ENCODE results near the gene ZNF662. TPM values are rescaled to one million over a fixed set of nuclear protein-coding genes. Genes with fewer than 3 reads are reported as not detected.

The ZNF662 gene
- polyA plus RNA-seq (ENCODE audit: low read depth in 6 of 6), result not detected

GRCh38 chr3:42906070-42906847 is at the start of gene ZNF662:
ZNF662 (plus strand) TSS chr3:42906142; CDS start chr3:42908115, 1,973 bp downstream.
- peak; percentile 30 to 33 for ATAC-seq (ENCODE audit: low read depth in 2 of 2)
- Mint-ChIP-seq H3K27ac (peak within 1 kb of the TSS in 1 of 6 donors; percentile 23), H3K4me1 (peaks cover 13 to 14% (median 14%) of the 10 kb centered on the region in 3 donors), H3K4me3 (peak within 1 kb of the TSS; percentile 61 to 90 (median 75)), H3K36me3 (peaks cover 9 to 23% of the 10 kb centered on the region in 2 donors), H3K9me3 (peaks cover 3 to 29% (median 13%) of the 10 kb centered on the region in 7 donors), H3K27me3 (peaks cover 47 to 56% (median 53%) of the 10 kb centered on the region in 3 donors)
- no peak for DNase-seq

GRCh38 chr3:42856544-42856943 is 49.4 kb upstream of the ZNF662 start:
- H3K9me3 Mint-ChIP-seq, result peaks cover 0 to 10% (median 5%) of the 10 kb centered on the region in 7 donors
- H3K36me3 Mint-ChIP-seq, result peaks cover 9 to 21% of the 10 kb centered on the region in 2 donors
- peaks cover 29 to 32% (median 31%) of the 10 kb centered on the region in 3 donors for H3K4me1 Mint-ChIP-seq
- peak overlapping the region in 3 of 6 donors; percentile 34 to 82 (median 52) for H3K27ac Mint-ChIP-seq
- peaks cover 0 to 10% (median 0%) of the 10 kb centered on the region in 3 donors for H3K27me3 Mint-ChIP-seq
- no peak for DNase-seq
- H3K4me3 Mint-ChIP-seq, result peak overlapping the region in 3 of 8 donors; percentile 45 to 64 (median 51)
- ATAC-seq (ENCODE audit: low read depth in 2 of 2), result peak; percentile 52 to 59

GRCh38 chr3:42864321-42864950 is 41.5 kb upstream of the ZNF662 start:
- Mint-ChIP-seq H3K9me3 (peaks cover 0 to 10% (median 5%) of the 10 kb centered on the region in 7 donors), H3K36me3 (peaks cover 5 to 7% of the 10 kb centered on the region in 2 donors), H3K27me3 (peaks cover 0 to 5% (median 0%) of the 10 kb centered on the region in 3 donors), H3K4me3 (no peak overlapping the region), H3K4me1 (no peaks in the 10 kb centered on the region), H3K27ac (no peak overlapping the region)
- ATAC-seq (ENCODE audit: low read depth in 2 of 2), result no peak
- DNase-seq, result no peak

GRCh38 chr3:42865256-42865655 is 40.7 kb upstream of the ZNF662 start:
- Mint-ChIP-seq H3K36me3 (peaks cover 5 to 7% of the 10 kb centered on the region in 2 donors), H3K4me1 (no peaks in the 10 kb centered on the region)
- no peak for ATAC-seq (ENCODE audit: low read depth in 2 of 2)

GRCh38 chr3:42867138-42867537 is 38.8 kb upstream of the ZNF662 start:
- peaks cover 0 to under 1% (median 0%) of the 10 kb centered on the region in 3 donors for H3K27me3 Mint-ChIP-seq
- H3K36me3 Mint-ChIP-seq, result peaks cover 0 to under 1% of the 10 kb centered on the region in 2 donors
- H3K4me1 Mint-ChIP-seq, result no peaks in the 10 kb centered on the region
- no peak for DNase-seq
- peak overlapping the region in 1 of 6 donors; percentile 3 for H3K27ac Mint-ChIP-seq
- no peak overlapping the region for H3K4me3 Mint-ChIP-seq
- ATAC-seq (ENCODE audit: low read depth in 2 of 2), result no peak
- H3K9me3 Mint-ChIP-seq, result no peaks in the 10 kb centered on the region

More at GRCh38 chr3:42865256-42865655, 40.7 kb upstream of the ZNF662 start:
- no peak overlapping the region for H3K4me3 Mint-ChIP-seq
- H3K9me3 Mint-ChIP-seq, result peaks cover 0 to 8% (median 5%) of the 10 kb centered on the region in 7 donors
- H3K27me3 Mint-ChIP-seq, result peaks cover 0 to 5% (median 0%) of the 10 kb centered on the region in 3 donors
- no peak for DNase-seq
- no peak overlapping the region for H3K27ac Mint-ChIP-seq

- Mint-ChIP-seq H3K4me3 (peak overlapping the region in 1 of 8 donors; percentile 6), H3K27me3 (peaks cover 0 to 12% (median 2%) of the 10 kb centered on the region in 3 donors), H3K27ac (peak overlapping the region in 1 of 6 donors; percentile 90), H3K36me3 (peaks cover 0 to 4% of the 10 kb centered on the region in 2 donors), H3K4me1 (peaks cover 0 to 1% (median 0%) of the 10 kb centered on the region in 3 donors), H3K9me3 (no peaks in the 10 kb centered on the region)
- ATAC-seq (ENCODE audit: low read depth in 2 of 2) (no peak), DNase-seq (no peak)
These were observed 37.1 kb upstream of the ZNF662 start for GRCh38 chr3:42868841-42869240.

- Mint-ChIP-seq H3K27me3 (peaks cover 0 to 16% (median 7%) of the 10 kb centered on the region in 3 donors), H3K36me3 (peaks cover 0 to 4% of the 10 kb centered on the region in 2 donors), H3K4me3 (no peak overlapping the region), H3K9me3 (no peaks in the 10 kb centered on the region), H3K27ac (no peak overlapping the region), H3K4me1 (peaks cover 0 to 4% (median 0%) of the 10 kb centered on the region in 3 donors)
- ATAC-seq (ENCODE audit: low read depth in 2 of 2) (no peak), DNase-seq (no peak)
These were observed 34.2 kb upstream of the ZNF662 start for GRCh38 chr3:42871592-42872196.

GRCh38 chr3:42872718-42873117 is 33.2 kb upstream of the ZNF662 start:
- Mint-ChIP-seq H3K4me1 (peaks cover 0 to 4% (median 0%) of the 10 kb centered on the region in 3 donors), H3K27ac (peak overlapping the region in 2 of 6 donors; percentile 2 to 22), H3K4me3 (no peak overlapping the region), H3K9me3 (no peaks in the 10 kb centered on the region), H3K36me3 (peaks cover 0 to 4% of the 10 kb centered on the region in 2 donors), H3K27me3 (peaks cover 0 to 16% (median 7%) of the 10 kb centered on the region in 3 donors)
- DNase-seq (no peak), ATAC-seq (ENCODE audit: low read depth in 2 of 2) (no peak)

GRCh38 chr3:42873221-42873982 is 32.5 kb upstream of the ZNF662 start:
- no peaks in the 10 kb centered on the region for H3K9me3 Mint-ChIP-seq
- H3K4me3 Mint-ChIP-seq, result no peak overlapping the region
- peaks cover 0 to 4% of the 10 kb centered on the region in 2 donors for H3K36me3 Mint-ChIP-seq
- peak overlapping the region in 2 of 6 donors; percentile 22 to 58 for H3K27ac Mint-ChIP-seq
- H3K27me3 Mint-ChIP-seq, result peaks cover 0 to 16% (median 7%) of the 10 kb centered on the region in 3 donors
- no peak for ATAC-seq (ENCODE audit: low read depth in 2 of 2)
- no peak for DNase-seq
- peaks cover 0 to 4% (median 0%) of the 10 kb centered on the region in 3 donors for H3K4me1 Mint-ChIP-seq

GRCh38 chr3:42874749-42875148 is 31.2 kb upstream of the ZNF662 start:
- H3K9me3 Mint-ChIP-seq, result no peaks in the 10 kb centered on the region
- no peak overlapping the region for H3K27ac Mint-ChIP-seq
- peaks cover 0 to 16% (median 7%) of the 10 kb centered on the region in 3 donors for H3K27me3 Mint-ChIP-seq
- peaks cover 0 to 4% of the 10 kb centered on the region in 2 donors for H3K36me3 Mint-ChIP-seq
- H3K4me3 Mint-ChIP-seq, result no peak overlapping the region
- no peak for DNase-seq
- peaks cover 0 to 4% (median 0%) of the 10 kb centered on the region in 3 donors for H3K4me1 Mint-ChIP-seq
- no peak for ATAC-seq (ENCODE audit: low read depth in 2 of 2)

GRCh38 chr3:42875325-42876151 is 30.4 kb upstream of the ZNF662 start, which contains the start of gene CYP8B1:
CYP8B1 (minus strand) TSS chr3:42875879; CDS start chr3:42875816, 63 bp downstream.
- Mint-ChIP-seq H3K36me3 (peaks cover 0 to 4% of the 10 kb centered on the region in 2 donors), H3K27ac (no peak within 1 kb of the TSS), H3K27me3 (peaks cover 0 to 16% (median 7%) of the 10 kb centered on the region in 3 donors), H3K9me3 (no peaks in the 10 kb centered on the region), H3K4me3 (no peak within 1 kb of the TSS), H3K4me1 (peaks cover 4 to 7% (median 5%) of the 10 kb centered on the region in 3 donors)
- DNase-seq (no peak), ATAC-seq (ENCODE audit: low read depth in 2 of 2) (no peak)

GRCh38 chr3:42876401-42876800 is 29.5 kb upstream of the ZNF662 start:
- peaks cover 0 to 4% of the 10 kb centered on the region in 2 donors for H3K36me3 Mint-ChIP-seq
- ATAC-seq (ENCODE audit: low read depth in 2 of 2), result no peak
- no peaks in the 10 kb centered on the region for H3K9me3 Mint-ChIP-seq
- no peak for DNase-seq
- peaks cover 0 to 16% (median 7%) of the 10 kb centered on the region in 3 donors for H3K27me3 Mint-ChIP-seq
- H3K27ac Mint-ChIP-seq, result no peak overlapping the region
- H3K4me1 Mint-ChIP-seq, result peaks cover 9 to 12% (median 11%) of the 10 kb centered on the region in 3 donors
- no peak overlapping the region for H3K4me3 Mint-ChIP-seq

Measured in naive B cell (primary cell).